GM19099 (cell line): Measurements from ENCODE around the gene CFAP299.

Experiments used
- POLR2A ChIP-seq: IDR thresholded peaks from 3 replicates; pipeline ENCODE4 v1.6.1; 2011; ENCODE audit warnings: low read depth; ENCODE audit not compliant: insufficient read length; ENCODE audit errors: extremely low read depth

CFAP299 gene

DNA sequence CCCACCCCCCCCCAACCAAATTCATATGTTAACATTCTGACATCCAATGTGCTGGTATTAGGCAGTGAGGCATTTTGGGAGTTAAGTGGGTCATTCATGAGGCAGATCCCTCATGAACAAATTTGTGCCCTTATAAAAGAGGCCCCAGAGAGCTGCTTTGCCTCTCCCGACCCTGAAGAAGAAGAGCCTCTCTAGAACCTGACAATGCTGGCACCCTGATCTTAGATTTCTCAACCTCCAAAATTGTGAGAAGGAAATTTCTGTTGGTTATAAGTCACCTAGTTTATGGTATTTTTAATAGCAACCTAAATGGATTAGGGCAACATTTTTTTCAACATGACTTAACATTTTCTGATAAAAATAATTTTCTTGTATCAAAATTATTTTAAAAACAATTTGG, 296.3 kb downstream of the CFAP299 start:
- TF ChIP-seq POLR2A: no peak

DNA sequence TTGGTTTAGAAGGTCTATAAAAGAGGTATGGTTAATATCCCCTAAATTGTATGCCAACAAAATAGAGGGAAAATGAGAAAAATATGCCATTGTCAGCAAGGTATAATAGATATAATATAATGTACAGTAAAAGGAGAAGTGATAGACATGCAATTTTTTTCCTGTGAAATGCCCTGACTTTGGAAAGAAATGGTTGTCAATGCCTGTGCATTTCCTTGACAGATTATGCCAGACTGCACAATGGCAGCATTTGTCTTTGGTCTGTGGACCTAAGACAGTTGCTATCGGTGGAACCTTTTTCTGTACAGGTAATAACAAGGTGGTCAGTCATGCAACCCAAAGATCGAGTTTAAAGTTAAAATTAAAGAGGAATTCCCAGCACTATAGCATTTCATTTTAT, 301.7 kb downstream of the CFAP299 start:
- no peak for TF ChIP-seq POLR2A

DNA sequence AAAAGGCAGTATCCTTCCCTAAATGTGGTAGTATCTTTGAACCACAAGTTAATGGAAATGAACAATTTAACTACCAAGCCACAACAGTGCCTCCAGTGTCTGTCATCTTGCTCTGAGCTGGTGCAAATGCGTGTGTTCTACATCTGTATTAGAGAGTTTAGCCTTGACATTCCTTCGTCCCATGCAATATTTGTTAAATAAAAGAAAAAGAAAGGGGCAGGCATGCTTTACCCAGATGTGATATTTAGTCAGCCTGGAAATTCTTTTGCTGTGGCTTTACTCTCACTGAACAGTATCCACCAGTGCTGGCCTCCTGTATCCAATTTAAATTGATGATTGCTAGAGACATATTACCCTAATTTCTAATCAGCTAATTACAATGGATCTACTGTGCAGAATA, 310.5 kb downstream of the CFAP299 start:
- no peak for TF ChIP-seq POLR2A

DNA sequence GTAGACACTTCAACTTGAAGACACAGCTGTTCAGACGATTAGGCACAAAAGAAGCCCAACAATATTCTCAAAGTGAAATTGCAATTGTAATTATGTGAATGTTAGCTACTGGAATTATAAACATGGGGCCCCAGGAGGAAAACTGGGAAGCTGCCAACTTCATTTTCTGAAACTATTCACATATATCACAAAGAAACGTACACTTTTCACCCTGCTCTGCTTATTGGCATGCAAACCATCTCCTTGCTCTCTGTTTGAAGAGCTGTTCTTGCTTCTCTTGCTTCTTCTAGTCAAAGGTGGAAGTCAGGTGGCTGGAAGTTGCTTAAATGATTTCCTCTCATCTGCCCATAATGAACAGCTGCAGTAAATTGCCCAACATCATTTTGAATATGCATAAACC, 320.1 kb downstream of the CFAP299 start:
- no peak for TF ChIP-seq POLR2A

DNA sequence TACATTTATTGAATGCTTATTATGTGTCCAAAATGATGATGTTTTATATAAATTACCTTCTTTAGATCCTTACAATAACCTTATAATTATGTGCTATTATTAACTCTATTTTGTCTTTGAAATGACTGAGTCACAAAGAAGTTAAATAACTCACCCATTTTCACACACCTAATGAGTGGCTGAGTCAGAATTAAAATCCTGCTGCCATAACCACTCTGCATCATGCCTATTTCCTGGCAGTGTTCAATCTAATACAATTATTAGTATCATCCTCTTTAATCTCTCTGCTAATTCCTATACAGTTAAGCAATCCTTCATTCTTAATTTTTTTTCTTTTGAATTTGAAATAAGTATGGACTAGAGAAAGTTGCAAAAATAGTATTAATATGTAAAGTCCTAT, 342.9 kb downstream of the CFAP299 start:
- TF ChIP-seq POLR2A: no peak

DNA sequence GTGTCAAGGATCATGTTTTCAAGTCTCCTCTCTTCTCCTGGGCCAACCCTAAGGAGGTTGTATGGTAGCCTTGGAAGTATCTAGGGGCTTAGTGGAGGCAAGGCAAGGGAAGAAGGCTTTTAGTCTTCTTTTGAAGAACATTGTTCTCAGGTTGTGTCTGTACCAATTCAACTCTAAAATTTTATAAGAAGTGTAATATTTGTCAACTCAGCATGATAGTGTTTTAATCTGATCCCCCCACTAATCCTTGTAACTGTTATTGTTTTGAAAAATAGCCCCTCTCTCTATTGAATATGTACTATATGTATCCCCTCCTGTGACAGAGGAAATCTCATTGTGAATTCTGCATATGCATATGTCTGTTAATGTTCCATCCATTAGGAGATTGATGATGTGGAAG, 345.4 kb downstream of the CFAP299 start:
- no peak for TF ChIP-seq POLR2A

DNA sequence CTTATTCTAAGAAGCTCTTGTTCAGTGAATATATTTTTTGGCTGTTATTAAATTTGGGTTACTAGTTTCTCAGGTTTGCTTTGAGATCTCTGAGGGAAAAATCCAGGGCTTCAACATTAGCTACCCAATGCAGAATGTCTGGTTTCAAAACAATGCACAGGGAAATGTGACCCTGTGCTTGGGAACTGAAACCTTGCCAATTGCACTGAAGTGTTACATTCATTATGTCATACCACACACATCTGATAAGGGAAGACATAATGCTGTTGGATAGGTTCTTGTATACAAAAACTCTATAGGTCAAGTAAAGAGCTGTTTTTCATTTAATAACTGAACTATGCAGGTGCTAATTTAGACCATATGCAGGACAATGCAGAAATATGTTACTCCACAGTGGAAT, 349.7 kb downstream of the CFAP299 start:
- no peak for TF ChIP-seq POLR2A

DNA sequence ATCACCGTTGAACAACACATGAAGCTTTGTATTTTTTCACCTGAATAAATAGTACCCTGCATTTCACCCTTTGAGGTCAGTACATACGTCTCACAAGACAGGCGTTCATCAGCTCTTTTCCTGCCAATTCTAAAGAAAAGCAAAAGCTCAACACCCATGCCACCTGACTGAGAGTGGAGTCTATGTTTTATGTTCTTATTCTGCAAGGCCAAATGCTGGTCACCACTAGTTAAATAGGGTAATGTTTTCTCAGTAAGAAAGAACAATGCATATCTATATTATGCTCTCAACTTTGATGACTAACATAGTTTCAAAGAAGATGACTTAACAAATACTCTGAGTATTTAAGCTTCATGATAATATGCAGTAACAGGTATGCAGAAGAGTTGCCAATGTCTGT, 358.6 kb downstream of the CFAP299 start:
- no peak for TF ChIP-seq POLR2A

DNA sequence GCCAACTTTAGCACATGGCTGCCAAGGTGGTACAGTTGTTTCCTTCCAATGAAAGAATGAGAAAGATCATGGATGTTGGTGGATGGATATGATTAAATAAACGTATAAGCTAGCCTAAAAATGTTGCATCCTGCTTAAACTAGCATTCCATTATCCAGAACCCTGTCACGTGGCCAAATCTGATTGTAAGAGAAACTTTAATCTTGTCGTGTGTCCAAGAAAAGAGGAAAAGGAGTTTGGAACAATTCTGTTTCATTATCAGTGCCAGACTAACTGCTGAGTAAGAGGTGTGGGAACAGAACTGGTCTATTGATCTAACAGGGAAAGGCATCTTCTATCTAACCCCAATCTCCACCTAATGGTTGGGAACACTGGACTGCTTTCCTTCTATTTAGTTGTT, 369.8 kb downstream of the CFAP299 start:
- no peak for TF ChIP-seq POLR2A

DNA sequence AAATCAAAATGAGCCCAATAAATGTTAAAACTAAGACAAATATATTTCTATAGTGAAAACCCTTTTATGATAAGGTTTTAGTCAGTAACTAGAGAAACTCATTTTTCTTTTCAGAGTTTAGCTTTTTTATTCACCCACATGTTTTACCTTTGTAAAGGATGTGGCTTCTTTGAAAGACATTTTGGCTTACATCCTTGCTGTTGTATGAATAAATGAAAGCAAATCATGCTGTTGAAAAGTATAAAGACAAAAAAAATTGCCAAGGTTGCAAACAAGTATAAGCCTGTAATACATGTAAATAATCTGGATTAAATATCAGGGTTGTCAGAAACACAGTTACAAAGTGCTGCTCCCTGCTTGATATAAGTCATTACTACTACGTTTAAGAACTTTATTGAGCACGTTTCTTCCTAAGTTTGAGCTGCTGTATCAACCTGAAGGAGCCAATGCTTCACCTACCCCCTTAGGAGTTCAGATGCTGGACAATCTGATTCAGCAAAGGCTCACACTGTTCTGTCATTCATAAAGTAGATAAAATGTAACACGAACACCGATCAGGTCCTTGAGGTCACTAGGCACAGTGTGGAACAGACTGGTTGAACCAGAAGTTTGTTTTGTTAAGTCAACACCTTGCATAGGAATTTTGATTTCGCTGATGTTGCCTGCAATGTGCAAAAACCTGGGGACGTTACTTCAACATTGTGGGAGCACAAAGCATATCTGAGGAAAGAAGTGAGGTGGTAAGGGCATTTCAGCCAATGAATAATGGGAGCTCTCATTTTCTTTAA, 373.7 kb downstream of the CFAP299 start:
- TF ChIP-seq POLR2A: no peak

DNA sequence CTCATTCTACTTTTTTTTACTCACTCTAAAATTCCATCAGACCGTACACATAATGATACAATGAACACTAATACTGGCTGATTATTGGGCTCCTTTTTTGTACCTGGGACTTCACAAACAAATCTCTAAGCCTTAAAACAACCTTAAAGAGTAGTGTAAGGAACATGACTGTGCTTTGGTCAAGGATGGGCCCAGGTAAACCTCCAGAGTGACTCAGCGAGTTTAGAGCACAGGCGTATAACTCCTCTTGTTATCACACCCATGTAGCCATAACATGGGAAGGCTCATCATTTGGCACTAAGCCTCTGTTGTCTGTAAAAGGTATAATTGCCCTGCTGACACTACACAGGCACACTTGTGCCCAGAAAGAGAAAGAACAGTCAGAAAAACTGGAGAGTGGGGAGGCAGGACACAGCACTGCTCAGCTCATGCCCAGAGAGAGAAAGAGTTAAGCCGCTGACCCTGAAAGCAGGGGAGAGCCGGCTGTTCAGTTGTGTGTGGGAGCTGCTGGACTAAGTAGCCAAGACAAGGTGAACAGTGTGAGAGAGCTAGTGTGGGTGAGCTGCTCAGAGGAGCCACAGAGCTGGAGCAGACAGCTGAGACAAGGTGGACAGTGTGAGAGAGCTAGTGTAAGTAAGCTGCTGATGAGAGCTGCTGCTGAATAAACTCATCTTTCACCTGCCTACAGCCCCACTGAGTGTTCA, 375.4 kb downstream of the CFAP299 start:
- TF ChIP-seq POLR2A: no peak

DNA sequence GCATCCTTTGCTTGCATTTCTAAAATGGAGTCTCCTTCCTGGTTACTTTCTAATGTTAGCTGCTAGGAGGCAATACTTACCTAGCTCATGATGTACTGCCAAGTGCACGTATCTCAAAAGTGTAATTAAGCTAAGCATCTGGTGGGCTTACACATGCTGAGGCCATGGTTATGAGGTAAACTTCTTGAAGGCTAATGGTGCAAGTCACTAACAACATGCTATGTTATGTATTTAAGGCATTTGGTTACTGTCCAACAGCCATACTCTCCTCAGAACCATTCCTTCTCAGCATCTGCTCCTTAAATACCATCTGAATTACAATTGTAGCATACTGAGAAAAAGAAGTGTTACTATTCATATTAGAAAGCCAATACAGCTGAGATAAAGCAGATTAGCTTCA, 376.4 kb downstream of the CFAP299 start:
- no peak for TF ChIP-seq POLR2A

DNA sequence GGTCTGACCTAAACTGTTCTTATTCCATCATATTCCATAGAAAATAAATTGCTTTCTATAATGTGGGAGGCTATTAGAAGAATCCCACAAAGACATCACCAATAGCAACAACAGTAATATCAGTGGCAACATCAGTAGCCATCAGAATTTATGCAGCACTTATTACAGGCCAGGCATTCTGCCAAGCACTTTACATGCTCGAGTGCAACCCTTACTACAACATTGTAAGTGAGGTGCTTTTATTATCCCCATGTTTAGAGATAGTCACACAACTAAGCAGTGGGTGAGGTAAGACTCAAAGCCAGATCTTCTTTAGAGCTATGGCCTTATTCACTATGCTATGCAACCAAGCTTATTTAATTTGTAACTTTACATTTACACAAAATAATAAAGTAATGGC, 377.9 kb downstream of the CFAP299 start:
- no peak for TF ChIP-seq POLR2A

DNA sequence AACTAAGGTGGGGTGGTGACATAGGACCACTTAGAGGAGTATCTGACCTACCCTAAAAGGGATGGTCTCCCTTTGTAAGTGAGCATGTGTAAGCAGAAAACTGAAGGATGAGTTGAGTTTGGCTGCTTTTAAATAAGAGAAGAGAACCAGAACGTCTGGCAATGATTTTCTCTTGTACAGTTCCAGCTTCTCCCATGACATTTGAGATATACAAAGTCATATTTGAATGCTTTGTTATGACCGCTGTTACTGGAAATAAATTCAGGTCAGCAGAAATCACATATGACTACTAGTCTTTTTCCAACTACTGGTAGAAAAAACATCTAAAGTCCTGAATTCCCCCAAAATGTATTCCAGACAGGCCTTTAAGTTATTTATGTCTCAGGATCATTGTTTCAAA, 381.7 kb downstream of the CFAP299 start:
- TF ChIP-seq POLR2A: no peak

DNA sequence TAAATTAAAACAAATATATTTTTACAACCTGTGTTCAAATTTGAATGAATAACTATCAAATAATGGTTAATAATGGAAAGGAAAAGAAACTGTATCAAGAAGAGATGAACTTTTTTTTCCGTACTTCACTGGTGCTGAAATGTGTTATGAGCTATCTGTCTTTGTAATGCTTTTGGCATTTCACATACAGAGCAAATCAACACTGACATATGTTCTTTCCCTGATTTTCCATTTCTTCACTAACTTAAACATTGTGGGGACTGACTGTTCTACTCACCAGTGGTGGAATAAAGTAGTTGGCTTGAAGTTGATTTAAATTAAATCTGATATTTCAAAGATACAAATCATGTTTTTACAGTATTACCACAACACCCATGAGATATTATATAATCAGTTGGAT, 390.9 kb downstream of the CFAP299 start:
- TF ChIP-seq POLR2A: no peak

DNA sequence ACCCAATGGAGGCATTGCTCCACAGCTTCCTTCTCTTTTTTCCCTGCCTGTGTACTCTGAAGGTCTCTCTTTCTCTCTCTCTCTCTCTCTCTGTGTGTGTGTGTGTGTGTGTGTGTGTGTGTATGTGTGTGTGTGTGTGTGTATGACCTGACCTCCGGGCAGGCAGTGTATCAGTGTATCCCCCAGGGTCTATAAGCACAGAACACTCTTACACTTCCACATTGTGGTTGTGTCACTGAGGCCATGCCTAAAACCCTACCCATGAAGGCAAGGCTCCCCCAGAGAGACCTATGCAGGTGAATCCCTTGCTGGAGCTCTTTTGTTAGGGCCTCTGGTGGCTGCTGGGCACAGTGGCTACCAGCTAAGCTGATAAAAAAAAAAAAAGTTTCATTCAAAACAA, 394.6 kb downstream of the CFAP299 start:
- no peak for TF ChIP-seq POLR2A

DNA sequence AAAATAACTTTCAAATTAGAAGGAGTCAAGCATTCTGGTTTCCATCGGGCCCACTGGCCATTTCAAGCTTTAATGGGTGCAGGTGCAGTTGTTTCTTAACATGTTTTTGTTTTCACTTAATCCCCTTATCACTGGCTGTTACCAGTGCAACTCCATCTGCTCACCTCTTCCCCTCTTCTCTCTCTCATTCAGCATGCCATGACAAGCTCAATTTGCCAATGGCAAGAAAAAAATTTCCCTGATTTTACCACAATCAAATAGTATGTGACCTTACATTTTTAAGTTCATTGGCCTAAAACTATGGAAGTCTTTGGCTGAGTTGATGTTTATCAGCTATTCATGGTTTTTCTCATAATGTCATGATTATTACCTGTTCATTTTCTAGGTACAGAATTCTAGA, 395.9 kb downstream of the CFAP299 start:
- TF ChIP-seq POLR2A: no peak

DNA sequence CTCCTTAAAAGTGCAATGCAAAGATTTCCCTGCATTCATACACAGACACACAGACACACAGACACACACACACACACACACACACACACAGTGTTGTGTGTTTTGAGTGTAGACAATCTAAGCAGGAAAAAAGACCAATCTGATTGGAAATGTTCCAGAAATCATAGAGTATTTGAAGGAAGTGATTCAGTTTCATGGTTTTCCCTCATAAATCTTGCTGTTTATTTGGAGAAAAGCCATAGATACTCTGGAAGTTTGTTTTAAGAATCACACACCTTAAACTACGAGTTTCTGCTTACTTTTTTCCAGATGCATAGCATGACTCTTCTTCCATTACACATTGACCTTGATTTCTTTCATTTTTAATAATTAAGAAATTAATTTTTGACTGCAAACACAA, 396.5 kb downstream of the CFAP299 start:
- TF ChIP-seq POLR2A: no peak

DNA sequence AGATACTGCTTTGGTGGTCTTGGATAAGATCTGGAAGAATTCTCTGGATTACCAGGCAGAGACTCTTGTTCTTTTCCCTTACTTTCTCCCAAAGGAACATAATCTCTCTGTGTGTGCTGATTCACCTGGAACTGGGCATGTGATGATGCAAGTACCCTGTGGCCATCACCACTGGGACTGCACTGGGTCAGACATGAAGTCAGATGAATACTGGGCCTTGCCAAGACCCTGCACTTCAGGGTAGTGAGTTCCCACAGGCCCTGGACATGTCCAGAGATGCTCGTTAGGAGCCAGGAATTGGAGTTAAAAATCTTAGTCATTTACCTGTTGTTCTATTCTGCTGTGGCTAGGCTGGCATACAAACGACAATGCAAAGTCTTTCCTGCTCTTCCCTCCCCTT, 404.8 kb downstream of the CFAP299 start:
- no peak for TF ChIP-seq POLR2A
